ENCODE data around the gene NLRP8.
"Not testable (repeated sequence)": the region's sequence is repeated elsewhere in the genome, so short reads cannot be mapped to it uniquely, and the experiment has no call there.

NLRP8 gene

DNA sequence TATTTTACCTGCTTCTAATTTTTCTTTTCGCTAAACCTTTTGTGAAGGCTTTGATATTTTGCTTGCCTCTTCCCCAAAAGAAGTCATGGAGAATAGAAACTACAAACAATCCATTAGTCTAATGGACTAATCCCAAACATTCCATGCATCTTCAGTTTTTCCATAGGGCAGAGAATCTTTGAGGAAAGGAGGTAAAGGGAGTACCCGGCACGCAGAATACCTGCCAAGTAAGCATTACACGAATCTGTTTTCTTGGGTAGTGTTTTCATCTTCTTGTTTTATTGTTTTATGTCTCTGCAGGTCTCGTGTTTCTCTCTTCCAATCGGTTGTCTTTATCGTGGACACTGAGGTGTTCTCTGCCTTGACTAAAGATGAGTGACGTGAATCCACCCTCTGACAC, at the start of gene NLRP8:
Gene NLRP8 (plus strand): TSS at position 301 of the 400 bp plus-strand sequence.
- no peak for DNase-seq

DNA sequence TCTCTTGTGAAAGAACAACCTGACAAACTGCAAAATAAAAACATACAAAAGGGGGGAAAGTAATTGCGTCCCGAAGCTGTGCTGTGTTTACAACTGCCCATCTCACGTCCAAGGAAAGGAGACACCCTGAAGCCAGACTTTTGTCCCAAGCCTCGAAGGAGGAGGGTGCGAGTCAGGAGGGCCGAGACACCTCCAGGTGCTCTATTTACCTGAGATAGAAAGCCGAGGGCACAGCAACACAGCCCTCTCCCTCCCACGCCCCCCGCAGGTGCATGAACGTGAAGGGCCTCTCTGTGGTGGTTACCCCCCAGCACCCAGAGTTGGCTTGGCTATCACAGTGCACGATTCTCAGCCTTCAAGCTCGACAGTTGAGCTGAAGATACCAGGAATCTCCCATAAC, 48.7 kb upstream of the NLRP8 start:
- DNase-seq, result no peak

DNA sequence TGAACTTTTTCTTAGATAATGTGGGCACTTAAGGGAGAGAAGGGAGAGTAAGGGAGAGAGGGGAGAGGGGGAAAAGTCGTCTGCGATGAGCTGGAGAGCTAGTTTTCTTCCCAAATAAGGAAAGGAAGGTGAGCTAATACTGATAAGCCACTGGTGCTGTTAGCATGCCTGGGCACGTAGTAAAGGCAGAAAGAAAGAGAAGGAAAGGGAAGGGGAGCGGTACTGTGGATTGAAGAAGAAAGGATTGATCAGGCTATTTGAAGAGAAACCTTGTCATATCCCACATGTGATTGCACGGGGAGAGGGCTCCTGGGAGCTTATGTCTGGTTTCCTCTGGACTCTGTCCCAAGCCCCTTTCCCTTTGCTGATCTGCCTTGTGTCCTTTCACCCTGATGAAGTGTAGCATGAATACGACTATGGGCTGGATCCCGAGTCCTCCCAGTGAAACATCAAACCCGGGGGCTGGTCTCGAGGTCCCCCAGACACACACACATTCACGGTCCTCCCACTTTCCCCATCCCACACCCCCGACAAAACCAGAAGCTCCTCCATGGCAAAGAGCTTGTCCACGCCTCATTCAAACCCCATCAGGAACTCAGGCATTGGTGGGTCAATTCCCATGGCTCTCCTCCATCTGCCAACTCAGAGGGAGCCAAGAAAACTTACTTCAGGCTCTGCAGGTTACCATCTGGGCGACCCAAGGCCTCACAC, 46.1 kb upstream of the NLRP8 start:
- no peak for DNase-seq

DNA sequence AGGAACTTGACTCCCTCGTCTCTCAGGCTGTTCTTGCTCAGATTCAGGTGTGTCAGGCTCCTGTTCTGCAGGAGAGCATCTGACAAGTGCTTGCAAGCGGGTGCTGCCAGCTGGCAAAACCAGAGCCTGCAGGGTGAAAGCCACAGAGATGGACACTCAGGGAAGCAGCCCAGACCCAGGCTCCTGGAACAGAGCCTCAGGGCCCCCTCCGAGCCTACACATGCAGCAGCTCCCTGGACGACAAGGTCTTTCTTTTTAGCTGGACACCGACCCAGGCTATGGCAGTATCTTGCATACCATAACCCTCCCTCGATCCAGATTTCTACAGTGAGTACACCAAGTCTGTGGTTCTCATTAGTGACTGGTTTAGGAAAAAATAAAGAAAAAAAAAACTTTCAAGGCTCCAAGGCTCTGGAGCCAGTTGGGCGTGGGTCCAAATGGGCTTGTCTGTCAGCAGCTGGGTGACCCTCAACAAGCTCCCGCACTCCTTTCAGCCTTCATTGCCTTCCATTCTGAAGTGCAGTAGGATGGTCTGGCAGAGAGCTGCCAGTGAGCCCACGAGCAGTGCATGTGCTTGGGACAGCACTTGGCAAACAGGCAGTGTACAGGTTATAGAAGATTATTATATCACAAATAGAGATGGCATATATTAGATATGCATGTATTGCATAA, 45.4 kb upstream of the NLRP8 start:
- DNase-seq, result no peak

DNA sequence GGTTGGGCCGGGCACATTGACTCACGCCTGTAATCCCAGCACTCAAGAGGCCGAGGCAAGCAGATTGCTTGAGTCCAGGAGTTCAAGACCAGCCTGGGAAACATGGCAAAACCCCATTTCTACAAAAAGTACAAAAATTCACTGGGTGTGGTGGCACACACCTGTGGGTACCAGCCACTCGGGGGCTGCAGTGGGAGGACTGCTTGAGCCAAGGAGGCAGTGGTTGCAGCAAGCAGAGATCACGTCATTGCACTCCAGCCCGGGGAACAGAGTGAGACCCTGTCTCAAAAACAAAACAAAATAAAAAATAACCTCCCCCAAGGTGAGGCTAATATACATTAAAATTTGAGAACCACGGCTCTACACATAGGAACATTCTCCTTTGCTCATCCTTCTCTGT, 40.3 kb upstream of the NLRP8 start:
- no peak for DNase-seq

DNA sequence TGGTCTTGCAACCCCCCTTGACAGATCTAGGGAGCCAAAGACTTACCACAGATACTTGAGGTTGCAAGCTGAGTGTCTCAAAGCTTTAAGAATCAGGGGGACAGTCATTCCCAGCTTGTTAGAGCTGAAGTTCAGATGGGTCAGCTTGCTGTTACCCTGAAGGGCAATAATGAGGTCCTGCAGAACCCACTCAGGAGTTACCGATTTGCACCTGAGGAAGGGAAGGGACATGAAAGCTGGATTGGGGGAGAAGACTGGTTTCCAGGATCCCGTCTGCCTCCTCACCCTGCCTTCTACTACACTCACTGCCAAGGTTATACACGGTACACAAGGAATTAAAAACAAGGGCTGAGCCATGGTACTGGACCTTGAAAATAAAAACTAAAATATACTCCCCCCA, 39.9 kb upstream of the NLRP8 start:
- no peak for DNase-seq

DNA sequence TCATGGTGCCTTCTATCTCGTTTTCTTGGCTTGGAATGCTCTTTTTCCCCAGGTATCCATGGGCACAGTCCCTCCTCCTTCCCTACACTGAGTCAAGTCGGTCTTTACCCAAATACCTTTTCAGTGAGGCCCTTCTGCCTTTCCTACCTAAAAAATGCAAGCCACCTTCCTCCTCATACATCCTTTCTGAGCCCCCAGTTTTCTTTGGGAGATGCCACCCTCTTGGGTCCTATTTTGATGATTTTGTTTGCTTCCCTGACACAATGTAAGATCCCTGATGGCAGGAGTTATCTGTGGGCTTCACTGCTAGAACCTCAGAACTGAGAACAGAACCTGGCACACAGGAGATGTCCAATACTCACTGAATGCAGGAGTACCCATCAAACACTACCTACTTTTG, 37.8 kb upstream of the NLRP8 start:
- no peak for DNase-seq

DNA sequence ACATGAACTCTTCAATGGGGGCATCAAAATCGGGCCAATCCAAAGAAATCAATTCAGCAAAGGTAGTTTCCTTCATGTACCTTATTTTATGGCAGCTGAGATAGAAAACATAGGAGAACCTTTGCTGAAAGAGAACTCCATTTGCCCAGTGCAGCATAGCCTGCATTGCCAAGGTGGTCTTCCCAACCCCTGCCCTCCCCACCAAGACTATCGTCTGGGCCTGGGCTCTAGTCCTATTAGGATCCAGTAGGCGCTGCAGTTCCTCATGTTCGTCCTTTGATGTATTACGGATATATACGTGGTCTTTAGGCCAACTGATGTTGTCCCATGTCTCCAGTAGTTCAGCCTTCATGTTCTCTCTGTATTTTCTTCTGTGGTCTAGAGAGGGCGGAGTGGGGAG, 34.7 kb upstream of the NLRP8 start:
- DNase-seq, result no peak

DNA sequence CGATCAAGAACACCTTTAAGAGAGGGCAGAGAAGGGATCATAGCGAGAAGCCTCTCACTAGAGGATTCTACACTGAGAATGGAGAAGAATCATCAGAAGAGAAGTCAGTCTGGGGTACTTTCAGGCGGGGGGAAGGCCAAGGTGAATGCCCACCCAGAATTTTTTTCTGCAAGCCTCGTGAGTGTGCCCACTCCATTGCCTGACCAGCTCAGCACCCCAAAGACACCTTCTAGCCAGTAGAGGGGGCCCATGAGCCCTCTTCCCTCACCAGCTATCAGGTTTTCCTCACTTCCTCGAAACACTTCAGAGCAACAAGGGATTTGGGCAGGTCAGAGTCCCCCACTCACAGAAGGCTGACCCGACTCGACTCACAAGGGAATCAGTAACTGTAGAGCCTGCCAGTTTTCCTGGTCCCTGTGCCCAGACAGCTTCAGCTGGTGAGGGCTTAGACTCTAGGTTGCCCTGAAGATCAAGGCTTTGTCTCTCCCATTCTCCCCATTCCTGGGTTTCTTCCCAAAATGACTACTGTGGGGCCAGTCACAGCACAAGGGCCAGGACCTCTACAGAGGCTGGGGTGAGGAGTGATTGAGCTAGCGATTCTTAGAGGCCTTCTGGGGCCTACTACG, 33.9 kb upstream of the NLRP8 start:
- no peak for DNase-seq

DNA sequence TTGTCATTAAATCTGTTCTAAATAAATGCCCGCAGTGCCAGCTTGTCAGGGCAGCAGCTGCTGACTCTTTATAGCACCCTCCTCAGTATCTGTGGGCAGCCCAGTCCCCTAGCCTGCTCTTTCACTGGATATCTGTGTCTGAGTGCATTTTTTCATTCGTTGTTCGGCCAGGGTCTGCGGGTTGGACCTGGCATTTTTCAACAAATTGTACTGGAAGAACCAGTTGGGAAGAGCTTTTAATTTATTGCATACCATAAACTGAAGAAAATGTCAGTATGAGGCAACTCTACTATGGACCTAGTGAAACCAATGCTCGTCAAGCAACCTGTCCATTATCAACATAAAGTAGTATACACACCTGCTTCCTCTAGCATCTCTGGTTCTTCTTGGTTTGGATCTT, 24.1 kb upstream of the NLRP8 start:
- no peak for DNase-seq

DNA sequence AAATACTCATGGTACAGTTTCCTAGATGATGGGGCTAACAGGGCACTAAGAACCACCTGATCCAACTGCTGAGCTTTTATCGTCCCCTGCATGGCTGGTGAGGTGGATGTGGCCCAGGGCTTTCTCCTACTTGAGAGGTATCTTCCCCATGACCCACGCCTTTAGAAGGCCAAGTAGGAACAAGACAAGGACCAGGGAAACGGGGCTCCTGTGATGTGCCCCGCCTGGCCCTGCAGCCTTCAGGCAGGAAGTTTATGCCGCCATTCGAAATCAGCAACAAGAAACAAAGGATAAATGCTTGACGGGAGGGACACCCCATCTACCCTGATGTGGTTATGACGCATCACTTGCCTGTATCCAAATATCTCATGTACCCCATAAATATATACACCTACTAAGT, 19.6 kb upstream of the NLRP8 start:
- DNase-seq, result no peak

DNA sequence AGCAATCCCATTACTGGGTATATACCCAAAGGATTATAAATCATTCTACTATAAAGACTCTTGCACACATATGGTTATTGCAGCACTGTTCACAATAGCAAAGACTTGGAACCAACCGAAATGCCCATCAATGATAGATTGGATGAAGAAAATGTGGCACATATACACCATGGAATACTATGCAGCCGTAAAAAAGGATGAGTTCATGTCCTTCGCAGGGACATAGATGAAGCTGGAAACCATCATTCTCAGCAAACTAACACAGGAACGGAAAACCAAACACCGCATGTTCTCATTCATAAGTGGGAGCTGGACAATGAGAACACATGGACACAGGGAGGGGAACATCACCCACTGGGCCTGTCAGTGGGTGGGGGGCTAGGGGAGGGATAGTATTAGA, 18.4 kb upstream of the NLRP8 start:
- DNase-seq, result not testable (repeated sequence)

DNA sequence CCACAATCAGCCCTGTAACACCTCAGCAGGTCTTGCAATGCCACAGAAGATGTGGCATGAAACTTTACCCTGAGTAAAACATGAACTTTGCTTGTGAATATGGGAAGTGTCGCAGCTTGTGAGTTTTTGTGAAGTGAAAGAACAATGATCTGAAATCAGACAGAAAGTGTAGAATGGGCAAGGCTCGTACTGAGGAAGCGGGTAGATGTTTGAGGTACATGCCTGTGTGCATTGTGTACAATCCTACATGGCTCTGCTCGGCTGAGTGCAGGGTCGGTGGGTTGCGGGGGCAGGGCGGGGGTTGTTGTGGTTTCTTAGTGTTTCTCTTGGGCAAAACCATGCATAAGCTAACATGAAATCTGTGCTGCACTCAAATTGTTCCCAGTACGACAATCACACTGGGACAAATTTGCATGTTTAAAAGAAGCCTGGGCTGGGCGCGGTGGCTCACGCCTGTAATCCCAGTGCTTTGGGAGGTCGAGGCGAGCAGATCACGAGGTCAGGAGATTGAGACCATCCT, 16.6 kb upstream of the NLRP8 start:
- no peak for DNase-seq

DNA sequence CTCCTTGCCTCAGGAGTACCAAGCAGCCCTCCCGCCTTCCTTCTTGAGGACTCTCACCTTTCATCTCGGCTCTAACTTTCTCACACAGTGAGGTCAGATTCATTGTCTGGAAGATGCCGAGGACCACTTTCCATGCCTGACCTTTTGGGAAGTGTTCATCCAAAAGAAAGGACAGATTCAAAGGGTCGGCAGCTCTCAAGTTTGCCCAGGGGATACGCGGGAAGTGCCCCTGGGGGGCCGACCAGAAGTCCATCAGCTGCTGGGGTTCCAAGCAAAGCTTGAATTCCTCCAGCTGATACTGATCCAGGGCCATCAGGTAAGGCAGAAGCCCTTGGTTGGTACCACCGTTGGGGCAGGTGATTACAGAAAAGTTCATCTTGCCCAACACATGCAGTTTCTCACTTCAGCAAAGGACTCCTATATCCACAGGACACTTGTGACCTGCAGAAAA, 15.7 kb upstream of the NLRP8 start, which contains the start of gene NLRP13:
Gene NLRP13 (minus strand): TSS at position 401 of the 451 bp plus-strand sequence. CDS start 25 bp downstream, at position 376.
- DNase-seq, result no peak

DNA sequence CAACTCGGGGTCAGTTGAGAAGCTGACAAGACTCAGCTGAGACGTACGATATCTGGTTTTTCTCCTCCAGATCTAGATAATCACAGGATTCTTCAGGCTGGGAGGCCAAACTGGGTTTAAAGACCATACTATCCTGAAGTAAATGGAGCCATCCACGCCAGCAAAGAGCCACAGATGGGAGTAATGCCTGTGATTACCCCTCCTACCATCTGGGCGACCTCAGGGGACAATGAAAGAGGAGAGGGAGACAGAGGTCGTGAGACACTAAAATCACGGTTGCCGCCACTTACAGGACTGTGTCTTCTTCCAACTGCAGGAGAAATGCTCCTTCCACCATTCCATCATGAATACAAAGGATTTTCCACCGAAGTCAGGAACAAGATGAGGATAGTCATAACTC, 12.4 kb upstream of the NLRP8 start:
- DNase-seq, result no peak

DNA sequence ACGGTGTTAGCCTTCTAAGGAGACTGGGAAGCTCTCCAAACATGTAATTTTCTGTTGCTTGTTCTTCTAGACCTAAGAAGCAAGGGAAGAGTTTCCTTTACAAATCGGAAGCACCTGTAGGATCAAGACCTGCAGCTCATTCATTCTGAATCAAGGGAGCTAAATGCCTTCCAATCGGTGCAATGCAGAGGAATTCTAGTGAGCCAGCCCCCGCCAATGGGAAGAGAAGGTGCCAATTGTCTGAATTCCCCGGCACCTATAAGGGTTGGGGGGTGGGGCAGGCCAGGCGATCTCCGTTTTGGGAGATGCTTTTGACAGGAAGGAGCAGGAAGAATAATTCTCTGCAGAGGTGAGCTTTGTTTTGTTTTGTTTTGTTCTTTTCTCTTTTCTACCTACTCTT, 8.4 kb upstream of the NLRP8 start:
- no peak for DNase-seq

DNA sequence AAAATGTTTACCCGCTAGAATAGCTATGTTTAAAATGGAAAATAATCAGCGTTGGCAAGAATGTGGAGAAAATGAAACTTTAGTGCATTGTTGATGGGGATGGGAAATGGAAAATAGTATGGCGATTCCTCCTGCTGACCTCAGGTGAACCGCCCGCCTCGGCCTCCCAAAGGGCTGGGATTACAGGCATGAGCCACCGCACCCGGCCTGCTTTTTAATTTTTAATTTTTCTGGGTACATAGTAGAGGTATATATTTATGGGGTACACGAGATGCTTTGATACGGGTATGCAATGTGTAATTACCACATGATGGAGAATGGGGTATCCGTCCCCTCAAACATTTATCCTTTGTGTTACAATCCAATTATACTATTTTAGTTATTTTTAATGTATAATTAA, 7.3 kb upstream of the NLRP8 start:
- DNase-seq, result no peak

DNA sequence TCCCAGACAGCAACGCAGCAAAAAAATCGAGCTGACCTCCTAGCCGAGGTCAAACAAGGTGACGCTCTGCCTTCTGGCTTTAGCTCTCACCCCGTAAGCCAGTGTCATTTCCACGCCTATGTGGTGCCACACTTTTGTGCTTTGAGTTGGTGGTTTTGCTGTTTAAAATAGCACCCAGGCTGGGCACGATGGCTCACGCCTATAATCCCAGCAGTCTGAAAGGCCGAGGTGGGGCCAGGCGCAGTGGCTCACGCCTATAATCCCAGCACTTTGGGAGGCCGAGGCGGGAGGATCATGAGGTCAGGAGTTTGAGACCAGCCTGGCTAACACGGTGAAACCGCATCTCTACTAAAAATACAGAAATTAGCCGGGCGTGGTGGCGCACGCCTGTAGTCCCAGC, 2.9 kb downstream of the NLRP8 start:
- not testable (repeated sequence) for DNase-seq

DNA sequence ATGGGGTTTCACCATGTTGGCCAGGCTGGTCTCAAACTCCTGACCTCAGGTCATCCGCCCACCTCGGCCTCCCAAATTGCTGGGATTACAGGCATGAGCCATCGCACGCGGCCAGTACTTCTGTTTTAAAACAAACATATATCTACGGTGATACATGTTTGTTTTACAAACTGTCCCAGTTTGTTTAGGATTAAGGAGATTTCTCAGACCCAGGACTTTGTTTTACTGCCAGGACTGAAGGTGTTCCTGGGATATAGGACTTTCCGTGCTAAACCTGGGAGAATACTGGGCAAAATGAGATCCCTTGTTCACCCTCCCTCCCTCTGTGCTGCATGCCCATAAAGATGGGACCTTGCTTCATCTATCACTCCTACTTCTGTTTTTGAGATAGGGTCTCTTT, 8.8 kb downstream of the NLRP8 start:
- no peak for DNase-seq

DNA sequence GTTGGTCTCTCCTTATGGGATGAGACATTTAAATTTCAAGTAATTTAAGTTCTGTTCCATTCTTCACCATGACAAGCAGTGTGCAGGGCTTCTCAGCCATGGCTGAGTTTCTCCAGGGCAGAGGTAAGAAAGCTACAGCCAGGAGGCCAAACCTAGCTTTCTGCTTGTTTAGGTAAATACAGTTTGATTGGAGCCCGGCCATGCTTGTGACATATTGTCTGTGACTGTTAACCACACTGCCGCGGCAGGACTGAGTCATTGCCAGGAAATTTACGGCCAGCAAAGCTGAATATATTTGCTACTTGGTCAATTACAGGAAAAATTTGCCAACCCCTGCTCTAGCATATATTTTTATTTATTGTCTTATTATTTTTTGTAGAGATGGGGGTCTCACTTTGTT, 10.7 kb downstream of the NLRP8 start:
- DNase-seq, result no peak

DNA sequence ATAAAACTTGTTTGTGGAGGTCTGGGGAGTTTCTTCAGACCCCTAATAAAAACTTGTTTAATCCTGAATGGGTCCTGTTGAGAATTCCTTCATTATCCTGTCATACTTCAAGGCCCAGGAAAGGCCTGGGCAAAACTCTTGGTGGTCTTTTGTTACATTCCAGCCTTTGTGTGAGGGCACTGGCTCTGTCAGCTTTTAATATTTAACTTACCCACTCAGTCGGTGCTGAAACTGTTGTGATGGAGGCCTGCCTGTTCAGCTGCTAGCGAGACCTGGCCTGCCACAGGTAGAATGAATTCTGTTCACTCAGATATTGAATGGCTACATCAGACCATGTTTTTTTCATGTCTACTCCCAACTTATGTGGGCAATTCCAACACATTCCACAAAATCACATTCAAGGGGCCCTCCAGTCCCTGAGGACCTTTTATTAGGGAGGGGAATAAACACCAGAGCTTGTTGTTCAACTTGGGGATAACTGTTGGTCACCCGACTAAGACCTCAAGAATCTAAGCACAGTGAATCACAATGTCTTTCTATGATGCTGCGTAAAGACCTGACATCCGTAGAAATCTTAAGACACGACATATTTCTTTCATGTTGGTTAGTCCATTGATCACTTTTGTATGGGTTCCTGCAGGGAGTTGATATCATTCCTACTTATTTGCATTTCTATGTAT, 12.5 kb downstream of the NLRP8 start:
- no peak for DNase-seq

DNA sequence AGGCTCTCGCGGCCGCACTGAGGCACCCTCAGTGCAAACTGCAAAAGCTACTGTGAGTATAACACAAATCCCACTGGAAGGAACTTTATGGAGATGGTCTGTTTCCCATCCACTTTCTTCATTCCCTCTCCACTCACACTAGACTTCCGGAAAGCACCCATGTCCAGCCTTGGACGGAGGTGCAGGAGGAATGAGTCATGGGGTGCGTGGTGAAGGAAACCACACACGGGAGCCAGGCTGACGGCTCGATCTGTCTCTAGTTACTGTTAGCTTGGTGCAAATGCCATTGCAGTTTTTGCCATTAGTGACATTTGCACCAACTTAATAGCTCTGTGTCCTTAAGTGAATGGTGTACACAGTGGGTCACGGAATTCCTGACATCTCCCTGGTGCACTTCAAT, 14.6 kb downstream of the NLRP8 start:
- no peak for DNase-seq

DNA sequence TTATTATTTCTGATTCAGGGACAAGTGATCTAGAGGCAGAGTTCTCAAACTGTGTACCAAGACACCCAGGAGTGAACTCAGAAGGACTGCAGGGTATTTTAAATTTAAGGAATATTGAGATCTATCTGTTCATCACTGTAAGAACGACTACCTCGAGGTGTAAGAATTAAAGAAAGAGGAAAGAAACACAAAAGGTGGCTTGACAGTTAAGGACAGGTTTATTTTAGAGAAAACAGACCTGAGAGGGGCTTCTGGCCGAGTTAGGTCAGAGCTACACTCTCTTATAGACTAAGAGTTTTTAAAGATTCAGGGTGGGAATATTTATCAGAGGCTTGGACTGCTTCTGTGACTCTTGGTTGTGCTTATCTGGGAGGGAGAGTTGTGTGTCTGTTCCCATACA, 26.4 kb downstream of the NLRP8 start:
- DNase-seq, result no peak
